GM23338 (cell line): Measurements from ENCODE around the gene WNK1.

ENCODE experiments used
- CREB1 ChIP-seq: fragments of 250-450 bp; sonication (Bioruptor Pico); IDR thresholded peaks from 2 replicates; pipeline ENCODE4 v1.5.0; 2020; ENCODE audit warnings: low read depth, mild to moderate bottlenecking, moderate library complexity
- EZH2 ChIP-seq: fragments of 200-600 bp; sonication (generic); IDR thresholded peaks from one replicate; pipeline ENCODE4 v1.8.0; 2017; ENCODE audit warnings: antibody characterized with exemption, mild to moderate bottlenecking, low read depth; ENCODE audit not compliant: unreplicated experiment
- EZH2phosphoT487 ChIP-seq: fragments of 200-600 bp; sonication (generic); IDR thresholded peaks from one replicate; pipeline ENCODE4 v1.8.1; 2018; ENCODE audit warnings: antibody characterized with exemption; ENCODE audit not compliant: unreplicated experiment
- JUNB ChIP-seq: IDR thresholded peaks from one replicate; pipeline ENCODE4 v1.6.1; 2016; ENCODE audit warnings: antibody characterized with exemption; ENCODE audit not compliant: unreplicated experiment
- POLR2AphosphoS5 ChIP-seq: IDR thresholded peaks from 2 replicates; pipeline ENCODE4 v1.6.1; 2016; ENCODE audit warnings: antibody characterized with exemption, low read depth
- ZNF331 ChIP-seq: fragments of 250-450 bp; sonication (Bioruptor Pico); IDR thresholded peaks from 2 replicates; pipeline ENCODE4 v1.5.0; 2020; ENCODE audit warnings: low read depth, mild to moderate bottlenecking, moderate library complexity
- TF ChIP-seq, protein P1 (sequence below), 2 experiments: fragments of 200-600 bp in 1 of 2; sonication (generic) in 1 of 2; conservative IDR thresholded peaks; 2 replicates each; pipeline versions ENCODE4 v1.5.1 to v1.6.1; 2016 to 2017; ENCODE audit warnings: antibody characterized with exemption in 2 of 2, low read depth in 2 of 2, mild to moderate bottlenecking in 2 of 2, moderate library complexity in 1 of 2
- TF ChIP-seq, protein P2 (sequence below): IDR thresholded peaks from one replicate; pipeline ENCODE4 v1.6.1; 2018; ENCODE audit warnings: antibody characterized with exemption; ENCODE audit not compliant: unreplicated experiment

DNA sequence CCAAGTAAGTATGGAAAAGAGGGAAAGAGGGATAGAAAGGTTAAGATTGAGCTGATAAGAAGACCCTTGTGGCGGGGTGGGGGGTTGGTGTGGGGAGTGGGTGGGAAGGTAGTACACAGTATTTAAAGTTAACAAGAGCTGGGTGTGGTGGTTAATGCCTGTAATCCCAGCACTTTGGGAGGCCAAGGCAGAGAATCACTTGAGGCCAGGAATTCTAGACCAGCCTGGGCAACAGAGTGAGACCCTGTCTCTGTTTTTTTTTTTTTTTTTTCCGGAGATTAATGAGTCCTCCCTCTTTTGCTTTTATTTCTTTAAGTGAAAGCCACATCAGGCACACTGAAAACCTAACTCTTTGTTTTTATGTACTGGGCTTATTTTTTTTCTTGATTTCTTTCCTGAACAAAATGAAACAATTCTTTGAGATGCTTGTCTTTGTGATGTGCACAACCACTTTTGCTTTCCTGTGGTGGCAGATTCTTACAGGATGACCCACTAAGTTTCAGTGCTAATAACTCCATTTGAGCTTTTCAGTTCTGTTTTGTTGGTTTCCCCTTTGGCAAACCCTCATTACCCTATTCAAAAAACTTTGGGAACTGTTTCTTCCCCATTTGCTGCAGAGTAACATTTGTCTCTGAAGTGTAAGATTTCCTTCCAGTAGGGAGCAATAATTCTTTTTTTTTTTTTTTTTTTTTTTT is 54.8 kb downstream of the WNK1 start:
- TF ChIP-seq, protein P1, sequence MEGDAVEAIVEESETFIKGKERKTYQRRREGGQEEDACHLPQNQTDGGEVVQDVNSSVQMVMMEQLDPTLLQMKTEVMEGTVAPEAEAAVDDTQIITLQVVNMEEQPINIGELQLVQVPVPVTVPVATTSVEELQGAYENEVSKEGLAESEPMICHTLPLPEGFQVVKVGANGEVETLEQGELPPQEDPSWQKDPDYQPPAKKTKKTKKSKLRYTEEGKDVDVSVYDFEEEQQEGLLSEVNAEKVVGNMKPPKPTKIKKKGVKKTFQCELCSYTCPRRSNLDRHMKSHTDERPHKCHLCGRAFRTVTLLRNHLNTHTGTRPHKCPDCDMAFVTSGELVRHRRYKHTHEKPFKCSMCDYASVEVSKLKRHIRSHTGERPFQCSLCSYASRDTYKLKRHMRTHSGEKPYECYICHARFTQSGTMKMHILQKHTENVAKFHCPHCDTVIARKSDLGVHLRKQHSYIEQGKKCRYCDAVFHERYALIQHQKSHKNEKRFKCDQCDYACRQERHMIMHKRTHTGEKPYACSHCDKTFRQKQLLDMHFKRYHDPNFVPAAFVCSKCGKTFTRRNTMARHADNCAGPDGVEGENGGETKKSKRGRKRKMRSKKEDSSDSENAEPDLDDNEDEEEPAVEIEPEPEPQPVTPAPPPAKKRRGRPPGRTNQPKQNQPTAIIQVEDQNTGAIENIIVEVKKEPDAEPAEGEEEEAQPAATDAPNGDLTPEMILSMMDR (conservative IDR thresholded peaks at IDR 0.05; ENCODE audit: low read depth in 2 of 2) = no peak
- TF ChIP-seq, protein P2, sequence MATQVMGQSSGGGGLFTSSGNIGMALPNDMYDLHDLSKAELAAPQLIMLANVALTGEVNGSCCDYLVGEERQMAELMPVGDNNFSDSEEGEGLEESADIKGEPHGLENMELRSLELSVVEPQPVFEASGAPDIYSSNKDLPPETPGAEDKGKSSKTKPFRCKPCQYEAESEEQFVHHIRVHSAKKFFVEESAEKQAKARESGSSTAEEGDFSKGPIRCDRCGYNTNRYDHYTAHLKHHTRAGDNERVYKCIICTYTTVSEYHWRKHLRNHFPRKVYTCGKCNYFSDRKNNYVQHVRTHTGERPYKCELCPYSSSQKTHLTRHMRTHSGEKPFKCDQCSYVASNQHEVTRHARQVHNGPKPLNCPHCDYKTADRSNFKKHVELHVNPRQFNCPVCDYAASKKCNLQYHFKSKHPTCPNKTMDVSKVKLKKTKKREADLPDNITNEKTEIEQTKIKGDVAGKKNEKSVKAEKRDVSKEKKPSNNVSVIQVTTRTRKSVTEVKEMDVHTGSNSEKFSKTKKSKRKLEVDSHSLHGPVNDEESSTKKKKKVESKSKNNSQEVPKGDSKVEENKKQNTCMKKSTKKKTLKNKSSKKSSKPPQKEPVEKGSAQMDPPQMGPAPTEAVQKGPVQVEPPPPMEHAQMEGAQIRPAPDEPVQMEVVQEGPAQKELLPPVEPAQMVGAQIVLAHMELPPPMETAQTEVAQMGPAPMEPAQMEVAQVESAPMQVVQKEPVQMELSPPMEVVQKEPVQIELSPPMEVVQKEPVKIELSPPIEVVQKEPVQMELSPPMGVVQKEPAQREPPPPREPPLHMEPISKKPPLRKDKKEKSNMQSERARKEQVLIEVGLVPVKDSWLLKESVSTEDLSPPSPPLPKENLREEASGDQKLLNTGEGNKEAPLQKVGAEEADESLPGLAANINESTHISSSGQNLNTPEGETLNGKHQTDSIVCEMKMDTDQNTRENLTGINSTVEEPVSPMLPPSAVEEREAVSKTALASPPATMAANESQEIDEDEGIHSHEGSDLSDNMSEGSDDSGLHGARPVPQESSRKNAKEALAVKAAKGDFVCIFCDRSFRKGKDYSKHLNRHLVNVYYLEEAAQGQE = no peak
- TF ChIP-seq POLR2AphosphoS5 (no peak), EZH2phosphoT487 (no peak), EZH2 (no peak), ZNF331 (CRISPR knock-in tag) (no peak), JUNB (no peak), CREB1 (CRISPR knock-in tag) (no peak)
